Putamen (tissue), 1 donor: ENCODE data around the gene DDX24.

Experiments
- DNase-seq: peaks from one replicate; pipeline ENCODE4 v3.0.0-alpha.2; 2016; ENCODE audit warnings: low spot score

DDX24 gene

GRCh38 chr14:94010625-94011024 is 70.4 kb downstream of the DDX24 start:
- DNase-seq = no peak

DNA sequence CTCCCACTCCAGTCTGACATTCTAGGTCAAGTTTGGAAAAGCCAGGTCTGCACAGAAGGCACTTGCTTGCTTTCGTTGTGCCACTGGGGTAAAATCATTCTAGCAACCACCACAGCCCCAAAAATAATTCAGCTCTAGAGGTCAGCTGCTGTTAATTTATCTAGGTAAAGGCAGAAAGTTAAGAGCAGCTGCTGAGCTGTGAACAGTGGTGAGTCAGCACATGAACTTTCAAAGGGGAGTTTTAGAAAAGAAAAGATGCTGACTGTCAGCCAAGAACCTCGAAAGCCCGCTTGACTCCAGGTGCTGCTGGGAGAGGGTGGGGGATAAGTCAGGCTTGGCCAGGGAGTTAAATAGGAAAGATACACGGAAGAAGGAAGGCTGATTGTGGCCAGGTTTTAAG is 71.2 kb downstream of the DDX24 start:
- DNase-seq = no peak

DNA sequence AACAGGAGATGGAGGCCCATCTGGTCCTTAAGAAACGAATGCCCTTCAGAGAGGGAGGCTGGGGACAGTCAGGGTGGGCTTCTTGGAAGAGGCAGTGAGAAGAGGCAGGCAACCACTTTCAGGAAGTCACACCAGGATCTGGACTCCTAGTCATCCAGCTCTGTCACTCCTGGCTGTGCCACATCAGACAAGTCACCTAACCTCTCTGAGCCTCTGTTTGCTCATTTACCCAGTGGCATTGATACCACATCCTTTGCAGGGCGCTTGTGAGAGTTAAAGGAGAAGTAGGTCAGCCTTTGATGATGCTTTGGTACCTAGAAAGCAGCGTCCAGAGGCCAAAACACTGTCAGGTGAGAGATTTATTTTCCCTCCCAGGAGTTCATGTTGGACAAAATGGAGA is 72.8 kb downstream of the DDX24 start:
- DNase-seq = no peak

DNA sequence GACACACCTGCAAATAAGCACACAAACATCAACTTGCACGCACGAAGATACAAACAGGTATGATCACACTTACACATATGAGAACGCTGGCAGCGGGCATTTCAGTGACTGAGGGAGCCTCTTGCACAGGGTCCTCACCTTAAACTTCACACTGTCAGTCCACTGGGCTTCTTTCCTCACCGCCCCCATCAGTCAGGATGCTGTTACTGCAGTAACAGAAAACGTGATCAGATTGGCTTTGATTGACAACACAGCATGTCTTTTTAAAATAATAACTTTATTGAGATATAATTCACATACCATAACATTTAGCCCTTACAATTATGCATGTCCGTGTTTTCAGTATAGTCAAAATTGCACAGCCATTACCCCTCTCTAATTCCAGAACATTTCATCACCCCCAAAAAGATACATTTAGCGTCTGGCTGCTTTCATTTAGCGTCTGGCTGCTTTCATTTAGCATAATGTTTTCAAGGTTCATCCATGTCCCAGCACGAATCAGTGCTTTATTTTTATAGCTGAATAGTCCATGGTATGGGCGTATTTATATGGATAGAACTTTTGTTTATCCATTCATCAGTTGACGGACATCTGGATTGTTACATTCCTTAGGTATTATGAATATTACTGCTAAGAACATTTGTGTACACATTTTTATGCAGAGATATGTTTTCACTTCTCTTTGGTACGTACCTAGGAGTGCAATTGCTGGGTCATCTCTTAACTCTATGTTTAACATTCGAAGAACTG is 75.5 kb downstream of the DDX24 start:
- DNase-seq = no peak

- no peak for DNase-seq
These were observed 77.0 kb downstream of the DDX24 start for GRCh38 chr14:94004015-94004414.

- no peak for DNase-seq
These were observed 77.6 kb downstream of the DDX24 start for GRCh38 chr14:94003397-94003796.

DNA sequence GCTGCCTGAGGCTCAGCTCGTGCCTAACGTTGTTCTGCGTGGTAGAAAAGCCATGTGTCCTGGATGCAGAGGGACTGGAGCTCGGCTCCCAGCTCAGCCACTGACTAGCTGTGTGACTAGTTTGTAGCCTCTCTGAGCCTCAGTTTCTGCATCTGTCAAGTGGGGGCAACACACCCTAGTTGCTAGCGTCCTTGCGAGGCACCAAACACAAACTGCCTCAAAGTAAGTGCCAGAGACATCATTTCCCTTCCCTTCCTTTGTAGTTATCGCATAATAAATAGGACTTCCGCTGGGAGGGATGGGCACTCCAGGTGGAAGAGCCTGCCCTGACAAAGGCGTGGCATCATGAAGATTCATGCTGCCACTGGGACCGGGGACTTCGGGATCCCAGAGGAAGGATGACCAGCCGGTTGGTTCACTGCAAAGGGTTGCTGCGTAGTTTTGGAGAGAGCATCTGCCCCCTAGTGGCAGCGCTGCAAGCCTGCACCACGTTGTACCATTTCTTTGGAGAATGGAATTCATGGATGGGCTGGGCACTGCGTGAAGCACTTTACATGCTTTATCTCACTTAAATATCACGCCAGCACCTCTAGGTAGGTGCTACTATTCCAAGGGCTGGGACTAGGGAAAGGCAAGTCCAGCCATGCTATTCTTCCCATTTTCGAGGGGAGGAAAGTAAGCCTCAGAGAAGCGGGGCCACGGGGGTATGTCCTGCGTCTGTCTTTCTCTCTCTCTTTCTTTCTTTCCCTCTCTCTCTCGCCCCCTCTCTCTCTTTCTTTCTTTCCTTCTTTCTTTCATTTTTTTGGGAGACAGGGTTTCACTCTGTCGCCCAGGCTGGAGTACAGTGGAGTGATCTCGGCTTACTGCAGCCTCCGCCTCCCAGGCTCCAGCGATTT is 79.3 kb downstream of the DDX24 start:
- DNase-seq = peak; percentile 49

GRCh38 chr14:94001016-94001415 is 80.0 kb downstream of the DDX24 start:
- no peak for DNase-seq

DNA sequence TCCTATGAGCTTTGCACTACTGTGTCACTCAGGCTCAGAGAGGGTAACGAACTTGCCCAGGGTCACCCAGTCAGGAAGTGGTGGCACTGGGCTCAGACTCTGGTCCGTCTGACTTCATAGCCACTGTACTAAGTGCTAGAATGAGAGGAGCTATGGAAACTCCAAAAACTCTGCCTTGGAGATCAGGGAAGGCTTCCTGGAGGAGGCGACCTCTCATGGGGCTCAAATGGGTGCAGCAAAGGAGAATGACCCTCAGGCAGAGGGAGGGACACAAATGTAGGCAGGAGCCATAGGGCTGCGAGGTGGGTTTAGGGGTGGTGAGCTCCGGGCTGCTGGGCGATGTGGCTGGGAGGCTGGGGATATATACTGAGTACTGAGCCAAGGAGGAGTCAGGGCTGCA is 80.7 kb downstream of the DDX24 start:
- no peak for DNase-seq

- DNase-seq = no peak
These were observed 81.4 kb downstream of the DDX24 start for GRCh38 chr14:93999573-93999972.

GRCh38 chr14:93998871-93999403 is 82.1 kb downstream of the DDX24 start:
- DNase-seq = no peak
